Heart right ventricle (tissue), 16 donors: ENCODE measurements around the gene PTPN21. TPM values are rescaled to one million over a fixed set of nuclear protein-coding genes. Genes with fewer than 3 reads are reported as not detected.

Source experiments
- ATAC-seq, 8 donors: fragments of 200-7000 bp; cut with Tn5 transposase; one replicate each; pipeline ENCODE4 v1.9.1; 2020; ENCODE audit warnings: mild to moderate bottlenecking in 8 of 8, moderate library complexity in 8 of 8, moderate number of reproducible peaks in 1 of 8
- DNase-seq, 2 donors: peaks; one replicate each; pipeline ENCODE4 v3.0.0-alpha.2; 2020
- H3K27ac ChIP-seq, 10 donors: fragments of 200-600 bp; sonication (generic) in 2 of 10; one replicate each; pipeline versions ENCODE4 v1.5.0 to v1.8.0; 2020 to 2022; ENCODE audit warnings: mild to moderate bottlenecking in 3 of 10
- H3K27me3 ChIP-seq, 7 donors: fragments of 200-600 bp; one replicate each; pipeline ENCODE4 v1.8.0; 2021 to 2022; ENCODE audit warnings: mild to moderate bottlenecking in 2 of 7
- H3K36me3 ChIP-seq, 9 donors: fragments of 200-600 bp; sonication (generic) in 1 of 9; one replicate each; pipeline versions ENCODE4 v1.5.0 to v1.8.0; 2020 to 2022; ENCODE audit warnings: mild to moderate bottlenecking in 2 of 9
- H3K4me1 ChIP-seq, 9 donors: fragments of 200-600 bp; sonication (generic) in 1 of 9; one replicate each; pipeline versions ENCODE4 v1.5.0 to v1.8.0; 2020 to 2022; ENCODE audit warnings: mild to moderate bottlenecking in 4 of 9
- H3K4me3 ChIP-seq, 10 donors: fragments of 200-600 bp; sonication (generic) in 2 of 10; one replicate each; pipeline versions ENCODE4 v1.5.0 to v1.8.0; 2020 to 2022; ENCODE audit warnings: mild to moderate bottlenecking in 7 of 10, moderate library complexity in 2 of 10
- H3K9me3 ChIP-seq, 11 donors: fragments of 200-600 bp in 10 of 11; sonication (generic) in 2 of 11; one replicate each; pipeline versions ENCODE4 v1.5.0 to v1.8.0; 2013 to 2022; ENCODE audit warnings: mild to moderate bottlenecking in 2 of 11, control low read depth in 1 of 11, moderate library complexity in 1 of 11
- WGBS, 2 donors: extraction: QIAGEN DNeasy Blood & Tissue Kit; methylation state at CpG; one replicate each; pipeline ENCODE4 v1.1.7; 2013; ENCODE audit warnings: inconsistent platforms in 1 of 2; 5-methylcytosine and 5-hydroxymethylcytosine counted together
- intact Hi-C, 10 donors: fragments of 100-400 bp; cut with DNase I; formaldehyde crosslinking; loops; one replicate each; pipeline versions ENCODE4 v1.11.1 to v1.14.2; 2022
- polyA plus RNA-seq, 2 donors: library from polyadenylated mRNA; stranded (reverse); fragments of 200-250 nt; gene quantifications; one replicate each; pipeline ENCODE4 v1.2.3, GENCODE V29; 2013
- total RNA-seq, 10 donors: library from RNA; stranded (reverse); fragmentation: NEBNext Ultra II Directional in 3 of 10; extraction: Animal tissue kit (Norgen Biotek cat#: 25700) in 3 of 10; gene quantifications; one replicate each; pipeline versions ENCODE4 v1.2.1 to v1.2.4, GENCODE V29; 2021 to 2023
- TF ChIP-seq, protein P1 (sequence below), 9 donors: fragments of 200-600 bp; sonication (generic) in 2 of 9; IDR thresholded peaks; one replicate each; pipeline versions ENCODE4 v1.5.0 to v1.8.0; 2021 to 2022; ENCODE audit warnings: antibody characterized with exemption in 9 of 9, mild to moderate bottlenecking in 5 of 9, moderate library complexity in 1 of 9
- donor health status: Arrhythmogenic right ventricular cardiomyopathy.
- donor health status: ischemic (EF 13 %, LVEDD 7.1; RV severe dilation, severe dysfunction).
- donor health status: healthy with polysubstance abuse.
- donor health status: DM: no; HTN: yes; CAD: no.
- donor health status: DM: no; HTN: no; CAD: no.
- donor health status: ischemic (EF 25% LVEDD 6.9; RV normal size, moderate dysfunction).
- donor health status: ischemic (EF 25% LVEDD 5.7; RV mildly dilated, moderate dysfunction).
- donor health status: healthy.
- donor health status: DM: yes; HTN: yes; CAD: no.
- donor health status: Ischemic cardiomyopathy.
- donor health status: ischemic (EF 35%, LVEDD 5.7; RV mildly dilated, moderate dysfunction).
- donor health status: nonischemic (EF 11% LVEDD 7.7; RV severe dilation, severe dysfunction).
- donor health status: DM: yes; HTN: yes; CAD: no.
- donor health status: PGD.
- donor health status: ischemic (EF 29% LVEDD 5.4; RV normal size, mild dysfunction).
- donor health status: nonischemic (EF 23%, LVEDD 6.1; RV moderate dilation, normal function).

The PTPN21 gene
- total and polyA plus RNA-seq, 12 donors = 5.3 to 62.1 (median 34.9) TPM

DNA sequence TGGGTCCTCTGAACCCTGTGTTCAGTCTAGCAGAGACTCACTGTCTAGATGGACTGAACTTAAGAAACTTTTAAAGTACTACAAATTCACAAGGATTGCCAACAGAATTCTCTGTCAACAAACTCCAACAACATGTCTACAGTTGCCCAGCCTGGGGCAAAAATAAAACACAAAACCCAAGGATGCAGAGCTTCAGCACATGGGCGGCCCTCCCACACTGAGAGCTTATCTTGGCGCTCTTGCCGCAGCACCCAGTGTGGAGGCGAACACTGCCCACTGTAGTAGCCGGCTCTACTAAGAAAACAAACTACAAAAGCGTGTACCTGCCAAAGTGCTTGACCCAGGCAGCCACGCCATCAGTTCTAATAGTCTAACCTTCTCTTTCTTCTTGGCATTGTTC, 66.7 kb downstream of the PTPN21 start:
- TF ChIP-seq, protein P1, sequence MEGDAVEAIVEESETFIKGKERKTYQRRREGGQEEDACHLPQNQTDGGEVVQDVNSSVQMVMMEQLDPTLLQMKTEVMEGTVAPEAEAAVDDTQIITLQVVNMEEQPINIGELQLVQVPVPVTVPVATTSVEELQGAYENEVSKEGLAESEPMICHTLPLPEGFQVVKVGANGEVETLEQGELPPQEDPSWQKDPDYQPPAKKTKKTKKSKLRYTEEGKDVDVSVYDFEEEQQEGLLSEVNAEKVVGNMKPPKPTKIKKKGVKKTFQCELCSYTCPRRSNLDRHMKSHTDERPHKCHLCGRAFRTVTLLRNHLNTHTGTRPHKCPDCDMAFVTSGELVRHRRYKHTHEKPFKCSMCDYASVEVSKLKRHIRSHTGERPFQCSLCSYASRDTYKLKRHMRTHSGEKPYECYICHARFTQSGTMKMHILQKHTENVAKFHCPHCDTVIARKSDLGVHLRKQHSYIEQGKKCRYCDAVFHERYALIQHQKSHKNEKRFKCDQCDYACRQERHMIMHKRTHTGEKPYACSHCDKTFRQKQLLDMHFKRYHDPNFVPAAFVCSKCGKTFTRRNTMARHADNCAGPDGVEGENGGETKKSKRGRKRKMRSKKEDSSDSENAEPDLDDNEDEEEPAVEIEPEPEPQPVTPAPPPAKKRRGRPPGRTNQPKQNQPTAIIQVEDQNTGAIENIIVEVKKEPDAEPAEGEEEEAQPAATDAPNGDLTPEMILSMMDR (IDR thresholded peaks at IDR 0.05) = no peak
- intact Hi-C loops = loop anchor here in 1 of 10 donors (1.0 kb wide), 1 partner anchor 25 kb away; no protein-coding TSS in a partner anchor
- peaks cover 0 to 85% (median 8%) of the 10 kb centered on the region in 9 donors for H3K36me3 ChIP-seq
- no peak overlapping the region for H3K27ac ChIP-seq
- ATAC-seq (peak in 1 of 8 donors; percentile 17), DNase-seq (no peak)
- WGBS, 2 donors = 91 to 92% methylated on average over 7 of the region's 7 CpGs
- no peaks in the 10 kb centered on the region for H3K9me3 ChIP-seq
- H3K27me3 ChIP-seq = no peaks in the 10 kb centered on the region
- peaks cover 0 to 9% (median 7%) of the 10 kb centered on the region in 9 donors for H3K4me1 ChIP-seq
- H3K4me3 ChIP-seq = no peak overlapping the region

DNA sequence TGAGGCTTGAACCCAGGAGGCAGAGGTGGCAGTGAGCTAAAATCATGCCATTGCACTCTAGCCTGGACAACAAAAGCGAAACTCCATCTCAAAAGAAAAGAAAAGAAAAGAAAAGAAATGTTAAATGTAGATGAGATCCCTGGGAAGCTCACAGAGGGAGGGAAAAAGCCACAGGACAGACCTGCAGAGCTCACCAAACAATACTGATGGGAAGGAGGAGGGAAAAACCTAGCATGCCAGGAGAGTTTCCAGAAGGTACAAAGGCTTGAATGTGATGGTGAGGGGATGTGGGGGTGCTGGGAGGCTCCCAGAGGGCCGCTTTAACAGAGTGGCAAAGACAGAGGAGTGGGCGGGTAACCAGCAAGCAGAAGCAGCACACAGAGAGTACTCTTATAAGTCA, 72.3 kb downstream of the PTPN21 start:
- 98 to 99% methylated on average over 3 of the region's 3 CpGs for WGBS, 2 donors
- Histone ChIP-seq H3K27ac (peak overlapping the region in 1 of 10 donors; percentile 42), H3K4me3 (no peak overlapping the region), H3K36me3 (peaks cover 4 to 96% (median 23%) of the 10 kb centered on the region in 9 donors), H3K27me3 (no peaks in the 10 kb centered on the region), H3K9me3 (no peaks in the 10 kb centered on the region), H3K4me1 (peaks cover 0 to 28% (median 8%) of the 10 kb centered on the region in 9 donors)
- ATAC-seq (no peak), DNase-seq (no peak)
- TF ChIP-seq, protein P1 (IDR thresholded peaks at IDR 0.05) = no peak
- intact Hi-C loops = no loop called here

DNA sequence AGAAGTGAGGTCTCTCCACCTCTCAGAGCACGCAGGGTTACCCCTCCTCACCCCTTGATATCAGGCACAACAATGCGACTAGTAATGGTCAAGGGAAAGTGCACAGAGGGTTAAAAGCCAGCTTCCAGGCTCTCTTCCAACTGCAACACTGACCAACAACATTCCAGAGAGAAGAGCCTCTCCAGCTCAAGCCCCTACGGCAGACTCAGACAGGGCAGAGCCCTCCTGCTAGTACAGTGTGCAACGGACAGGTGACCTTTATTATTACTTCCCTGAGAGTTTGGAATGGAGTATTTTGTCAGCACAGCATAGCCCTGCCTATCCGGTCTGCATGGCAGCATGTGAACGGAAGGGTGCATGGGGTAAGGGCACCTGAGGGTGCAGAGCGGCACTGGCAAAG, 73.0 kb downstream of the PTPN21 start:
- H3K4me3 ChIP-seq = no peak overlapping the region
- TF ChIP-seq, protein P1 (IDR thresholded peaks at IDR 0.05) = no peak
- WGBS, 2 donors = 58% methylated on average over 7 of the region's 7 CpGs
- DNase-seq (no peak), ATAC-seq (peak in 7 of 8 donors; percentile 34 to 76 (median 68))
- peak overlapping the region in 3 of 10 donors; percentile 0 to 42 (median 39) for H3K27ac ChIP-seq
- H3K27me3 ChIP-seq = no peaks in the 10 kb centered on the region
- peaks cover 4 to 99% (median 26%) of the 10 kb centered on the region in 9 donors for H3K36me3 ChIP-seq
- no peaks in the 10 kb centered on the region for H3K9me3 ChIP-seq
- H3K4me1 ChIP-seq = peaks cover 0 to 33% (median 13%) of the 10 kb centered on the region in 9 donors
- intact Hi-C loops = no loop called here

DNA sequence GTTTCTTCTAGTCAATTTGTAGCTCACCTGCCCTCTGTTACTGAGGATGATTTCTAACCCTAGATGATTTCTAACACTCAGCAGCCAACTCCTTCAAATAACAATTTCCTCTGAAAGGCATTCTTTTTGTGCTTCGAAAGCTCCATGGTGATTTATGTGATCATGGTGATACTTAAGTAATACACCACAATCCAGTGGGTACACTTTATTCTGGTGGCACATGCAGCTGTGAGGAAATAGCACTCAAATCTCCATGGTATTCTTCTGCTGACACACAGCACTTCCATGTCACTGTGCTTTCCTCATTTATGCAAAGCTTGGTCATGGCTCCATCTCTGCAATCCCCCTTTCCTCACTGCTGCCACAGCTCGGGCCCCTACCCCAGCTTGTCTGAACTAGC, 73.7 kb downstream of the PTPN21 start:
- ATAC-seq (no peak), DNase-seq (no peak)
- H3K36me3 ChIP-seq = peaks cover 4 to 99% (median 29%) of the 10 kb centered on the region in 9 donors
- H3K27me3 ChIP-seq = no peaks in the 10 kb centered on the region
- WGBS, 2 donors = 82 to 91% methylated on average over 2 of the region's 2 CpGs
- peaks cover 0 to 39% (median 13%) of the 10 kb centered on the region in 9 donors for H3K4me1 ChIP-seq
- TF ChIP-seq, protein P1 (IDR thresholded peaks at IDR 0.05) = no peak
- H3K9me3 ChIP-seq = no peaks in the 10 kb centered on the region
- H3K27ac ChIP-seq = no peak overlapping the region
- no peak overlapping the region for H3K4me3 ChIP-seq
- intact Hi-C loops = no loop called here
